DND-41 (cell line): ENCODE measurements around the gene THOC6.

Experiments used
- ATAC-seq: fragments of 200-7000 bp; cut with Tn5 transposase; 3 replicates; pipeline ENCODE4 v1.9.1; 2021; ENCODE audit warnings: low read depth; ENCODE audit not compliant: insufficient read depth
- DNase-seq: peaks from one replicate; pipeline ENCODE4 v3.0.0-alpha.2; 2020
- H2AFZ ChIP-seq: 2 replicates; pipeline ENCODE4 v1.6.0; 2012; ENCODE audit warnings: low read depth, low read length
- H3K27ac ChIP-seq: 2 replicates; pipeline ENCODE4 v1.5.1; 2012; ENCODE audit warnings: low read length, inconsistent platforms
- H3K27me3 ChIP-seq: fragments of 200-600 bp; sonication (generic); 2 replicates; pipeline ENCODE4 v1.6.0; 2012; ENCODE audit warnings: low read length, mild to moderate bottlenecking, inconsistent platforms; ENCODE audit not compliant: insufficient read depth, poor library complexity
- H3K36me3 ChIP-seq: 2 replicates; pipeline ENCODE4 v1.5.1; 2012; ENCODE audit warnings: low read length, inconsistent platforms; ENCODE audit not compliant: insufficient read depth
- H3K4me1 ChIP-seq: 2 replicates; pipeline ENCODE4 v1.5.1; 2012; ENCODE audit warnings: mild to moderate bottlenecking, low read length; ENCODE audit not compliant: insufficient read depth
- H3K4me2 ChIP-seq: 2 replicates; pipeline ENCODE4 v1.6.0; 2012; ENCODE audit warnings: mild to moderate bottlenecking, moderate library complexity, low read length, inconsistent platforms; ENCODE audit not compliant: insufficient read depth
- H3K4me3 ChIP-seq, 2 experiments: fragments of 200-600 bp in 1 of 2; shearing (Covaris generic) in 1 of 2; 2 replicates each; pipeline ENCODE4 v1.5.1; 2012 to 2016; ENCODE audit warnings: inconsistent platforms in 2 of 2, low read length in 2 of 2, mild to moderate bottlenecking in 2 of 2, low read depth in 1 of 2, moderate library complexity in 1 of 2
- H3K79me2 ChIP-seq: 2 replicates; pipeline ENCODE4 v1.6.0; 2012; ENCODE audit warnings: low read length, inconsistent platforms; ENCODE audit not compliant: insufficient read depth
- H3K9ac ChIP-seq: 2 replicates; pipeline ENCODE4 v1.6.0; 2012; ENCODE audit warnings: low read depth, mild to moderate bottlenecking, inconsistent platforms, low read length, moderate library complexity
- H3K9me3 ChIP-seq: 2 replicates; pipeline ENCODE4 v1.5.1; 2012; ENCODE audit warnings: low read length, moderate library complexity, mild to moderate bottlenecking, inconsistent platforms; ENCODE audit not compliant: insufficient read depth, severe bottlenecking
- H4K20me1 ChIP-seq: 2 replicates; pipeline ENCODE4 v1.6.0; 2012; ENCODE audit warnings: low read length; ENCODE audit not compliant: insufficient read depth
- EZH2 ChIP-seq: IDR thresholded peaks from 3 replicates; pipeline ENCODE4 v1.6.1; 2012; ENCODE audit warnings: borderline replicate concordance, low read depth, mild to moderate bottlenecking, moderate library complexity, low read length, inconsistent platforms; ENCODE audit not compliant: severe bottlenecking
- TF ChIP-seq, protein P1 (sequence below): IDR thresholded peaks from 2 replicates; pipeline ENCODE4 v1.5.1; 2012; ENCODE audit warnings: borderline replicate concordance, low read length, moderate library complexity, mild to moderate bottlenecking; ENCODE audit not compliant: poor library complexity, severe bottlenecking; ENCODE audit errors: extremely low read depth

The THOC6 gene

DNA sequence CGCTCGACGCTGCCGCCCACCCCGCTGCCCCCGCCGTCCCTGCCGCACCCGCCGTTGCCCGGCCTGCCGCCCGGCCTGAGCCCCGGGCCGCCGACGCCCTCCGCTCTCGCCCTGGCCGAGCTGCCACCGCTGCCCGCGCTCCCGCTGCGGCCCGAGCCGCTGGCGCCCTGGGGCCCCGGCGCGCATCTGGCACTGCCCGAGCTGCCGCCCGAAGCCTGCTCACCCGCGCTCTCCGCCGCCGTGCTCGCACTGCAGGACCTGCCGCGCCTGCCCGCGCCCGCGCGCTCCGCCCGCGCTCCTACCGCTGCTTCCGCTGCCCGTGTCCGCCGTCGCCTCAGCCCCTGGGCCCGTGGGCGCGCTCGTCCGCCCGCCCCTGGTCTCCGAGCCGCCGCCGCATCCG lies 19.5 kb upstream of the THOC6 start:
- Histone ChIP-seq H3K36me3 (no peaks in the 10 kb centered on the region), H2AFZ (no peak overlapping the region), H3K4me3 (peak overlapping the region in 1 of 2 experiments; percentile 61; a peak in 2 of 4 replicates), H3K9me3 (no peaks in the 10 kb centered on the region), H4K20me1 (peaks cover 5% of the 10 kb centered on the region; the same call in 1 of the 2 replicates), H3K79me2 (no peaks in the 10 kb centered on the region), H3K4me1 (peaks cover 48% of the 10 kb centered on the region), H3K4me2 (peak overlapping the region; percentile 83; the same call in 1 of the 2 replicates), H3K9ac (peak overlapping the region; percentile 55; the same call in 1 of the 2 replicates), H3K27me3 (no peaks in the 10 kb centered on the region), H3K27ac (no peak overlapping the region)
- DNase-seq: peak; percentile 30
- ATAC-seq: no peak
- TF ChIP-seq EZH2: no peak
- TF ChIP-seq, protein P1, sequence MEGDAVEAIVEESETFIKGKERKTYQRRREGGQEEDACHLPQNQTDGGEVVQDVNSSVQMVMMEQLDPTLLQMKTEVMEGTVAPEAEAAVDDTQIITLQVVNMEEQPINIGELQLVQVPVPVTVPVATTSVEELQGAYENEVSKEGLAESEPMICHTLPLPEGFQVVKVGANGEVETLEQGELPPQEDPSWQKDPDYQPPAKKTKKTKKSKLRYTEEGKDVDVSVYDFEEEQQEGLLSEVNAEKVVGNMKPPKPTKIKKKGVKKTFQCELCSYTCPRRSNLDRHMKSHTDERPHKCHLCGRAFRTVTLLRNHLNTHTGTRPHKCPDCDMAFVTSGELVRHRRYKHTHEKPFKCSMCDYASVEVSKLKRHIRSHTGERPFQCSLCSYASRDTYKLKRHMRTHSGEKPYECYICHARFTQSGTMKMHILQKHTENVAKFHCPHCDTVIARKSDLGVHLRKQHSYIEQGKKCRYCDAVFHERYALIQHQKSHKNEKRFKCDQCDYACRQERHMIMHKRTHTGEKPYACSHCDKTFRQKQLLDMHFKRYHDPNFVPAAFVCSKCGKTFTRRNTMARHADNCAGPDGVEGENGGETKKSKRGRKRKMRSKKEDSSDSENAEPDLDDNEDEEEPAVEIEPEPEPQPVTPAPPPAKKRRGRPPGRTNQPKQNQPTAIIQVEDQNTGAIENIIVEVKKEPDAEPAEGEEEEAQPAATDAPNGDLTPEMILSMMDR: no peak

DNA sequence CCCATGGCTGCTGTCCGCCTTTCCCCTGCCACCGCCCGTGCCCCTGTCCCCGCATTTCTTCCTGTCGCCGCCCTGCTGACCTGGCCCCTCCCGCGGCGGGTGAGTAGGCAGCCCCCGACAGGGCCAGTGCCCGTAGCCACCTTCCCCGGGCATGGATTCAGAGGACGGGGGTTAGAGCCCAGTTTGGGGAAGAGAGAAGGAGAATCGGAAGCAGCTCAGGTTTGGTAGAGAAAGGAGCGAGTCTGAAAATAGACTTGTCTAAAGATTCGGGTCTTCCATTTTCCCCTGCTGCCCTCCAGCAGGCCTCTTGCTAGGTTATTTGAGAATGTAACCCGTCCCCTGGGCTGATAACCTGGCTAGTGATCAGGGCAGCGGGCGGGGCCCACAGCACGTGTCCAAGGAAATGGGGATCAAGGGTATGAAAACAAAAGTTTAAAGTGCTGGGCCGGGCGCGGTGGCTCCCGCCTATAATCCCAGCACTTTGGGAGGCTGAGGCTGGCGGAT lies 19.0 kb upstream of the THOC6 start:
- ATAC-seq: no peak
- H3K27me3 ChIP-seq: no peaks in the 10 kb centered on the region
- no peaks in the 10 kb centered on the region for H3K36me3 ChIP-seq
- H3K27ac ChIP-seq: no peak overlapping the region
- H3K4me3 ChIP-seq: peak overlapping the region; percentile 17 to 61; a peak in 3 of 4 replicates
- H3K9ac ChIP-seq: peak overlapping the region; percentile 55
- peaks cover 5% of the 10 kb centered on the region; the same call in 1 of the 2 replicates for H4K20me1 ChIP-seq
- H3K79me2 ChIP-seq: no peaks in the 10 kb centered on the region
- TF ChIP-seq EZH2: no peak
- TF ChIP-seq, protein P1: no peak
- H3K9me3 ChIP-seq: no peaks in the 10 kb centered on the region
- H3K4me1 ChIP-seq: peaks cover 48% of the 10 kb centered on the region
- H2AFZ ChIP-seq: peak overlapping the region; percentile 59
- peak overlapping the region; percentile 83 for H3K4me2 ChIP-seq
- no peak for DNase-seq

DNA sequence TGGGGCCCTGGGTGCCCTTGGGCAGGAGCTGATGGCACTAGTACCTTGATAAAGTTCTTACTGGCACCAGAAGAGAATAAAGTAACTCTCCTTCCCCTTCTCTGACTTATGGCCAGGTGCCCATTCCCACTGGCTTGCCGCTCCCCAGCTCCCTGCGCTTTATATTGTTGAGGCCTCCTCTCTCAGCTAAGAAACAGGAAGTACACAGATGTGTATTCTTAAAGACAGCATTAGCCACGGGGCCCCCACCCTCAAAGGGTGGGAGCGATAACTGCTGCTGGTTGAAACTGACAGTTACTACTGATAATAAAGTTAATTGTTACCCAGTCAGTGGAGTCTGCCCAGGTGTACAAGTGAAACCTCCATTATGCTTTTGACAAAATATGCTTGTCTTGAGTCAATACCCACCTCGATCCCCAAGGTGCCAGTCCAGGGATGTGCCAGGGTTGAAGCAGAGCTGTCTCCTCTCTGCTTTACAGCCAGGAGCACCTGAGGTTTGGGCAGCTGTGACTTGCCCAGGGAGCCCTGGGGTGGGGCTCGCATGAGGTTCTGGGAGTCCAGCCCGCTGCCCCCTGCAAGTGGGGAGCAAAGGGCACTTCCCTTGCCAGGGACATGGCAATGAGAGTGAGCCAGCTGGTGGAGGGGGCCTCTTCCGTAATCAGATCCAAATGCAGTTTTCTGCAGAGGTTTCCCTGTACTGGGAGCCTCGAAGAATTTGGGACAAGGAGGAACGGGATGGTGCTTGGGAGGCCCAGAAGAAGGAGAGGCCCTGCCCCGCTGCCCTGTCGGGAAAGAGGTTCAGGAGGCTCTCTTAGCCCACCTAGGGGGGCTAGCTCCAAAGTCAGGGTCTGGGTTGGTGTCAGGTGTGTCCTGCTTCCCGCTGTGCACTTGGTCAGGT lies 16.5 kb upstream of the THOC6 start:
- Histone ChIP-seq H3K27ac (peak overlapping the region; percentile 65), H3K27me3 (no peaks in the 10 kb centered on the region), H3K4me1 (peaks cover 48% of the 10 kb centered on the region), H3K4me2 (peak overlapping the region; percentile 48), H2AFZ (no peak overlapping the region), H3K79me2 (no peaks in the 10 kb centered on the region), H3K9me3 (no peaks in the 10 kb centered on the region), H4K20me1 (peaks cover 5% of the 10 kb centered on the region; the same call in 1 of the 2 replicates), H3K4me3 (no peak overlapping the region), H3K9ac (peak overlapping the region; percentile 6; the same call in 1 of the 2 replicates), H3K36me3 (no peaks in the 10 kb centered on the region)
- DNase-seq: peak; percentile 34
- ATAC-seq: no peak
- TF ChIP-seq EZH2: no peak
- TF ChIP-seq, protein P1: no peak
